ENCODE measurements around the gene DMBT1.

DNA sequence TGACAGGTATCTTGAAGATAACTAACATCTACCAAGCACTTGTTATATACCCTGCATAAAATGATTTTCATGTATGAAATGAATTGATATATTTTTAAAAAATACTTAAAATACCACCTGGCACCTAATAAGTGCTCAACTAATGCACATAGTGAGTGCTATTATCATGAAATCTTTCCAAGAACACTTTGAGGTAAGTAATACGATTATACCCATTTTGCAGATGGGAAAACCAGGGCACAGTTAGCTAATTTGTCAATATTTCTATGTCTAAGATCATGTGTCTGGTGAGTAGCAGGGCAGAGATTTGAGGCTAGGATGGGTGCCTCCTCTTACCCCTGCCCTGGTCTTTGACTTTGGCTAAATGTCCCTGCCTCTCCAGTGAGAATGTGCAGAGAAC lies 6.1 kb downstream of the DMBT1 start:
- TF ChIP-seq, protein P1, sequence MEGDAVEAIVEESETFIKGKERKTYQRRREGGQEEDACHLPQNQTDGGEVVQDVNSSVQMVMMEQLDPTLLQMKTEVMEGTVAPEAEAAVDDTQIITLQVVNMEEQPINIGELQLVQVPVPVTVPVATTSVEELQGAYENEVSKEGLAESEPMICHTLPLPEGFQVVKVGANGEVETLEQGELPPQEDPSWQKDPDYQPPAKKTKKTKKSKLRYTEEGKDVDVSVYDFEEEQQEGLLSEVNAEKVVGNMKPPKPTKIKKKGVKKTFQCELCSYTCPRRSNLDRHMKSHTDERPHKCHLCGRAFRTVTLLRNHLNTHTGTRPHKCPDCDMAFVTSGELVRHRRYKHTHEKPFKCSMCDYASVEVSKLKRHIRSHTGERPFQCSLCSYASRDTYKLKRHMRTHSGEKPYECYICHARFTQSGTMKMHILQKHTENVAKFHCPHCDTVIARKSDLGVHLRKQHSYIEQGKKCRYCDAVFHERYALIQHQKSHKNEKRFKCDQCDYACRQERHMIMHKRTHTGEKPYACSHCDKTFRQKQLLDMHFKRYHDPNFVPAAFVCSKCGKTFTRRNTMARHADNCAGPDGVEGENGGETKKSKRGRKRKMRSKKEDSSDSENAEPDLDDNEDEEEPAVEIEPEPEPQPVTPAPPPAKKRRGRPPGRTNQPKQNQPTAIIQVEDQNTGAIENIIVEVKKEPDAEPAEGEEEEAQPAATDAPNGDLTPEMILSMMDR (IDR thresholded peaks at IDR 0.05), result no peak
- TF ChIP-seq POLR2AphosphoS5 (IDR thresholded peaks at IDR 0.05), result no peak
